ENCODE measurements around the gene GHRHR.

DNA sequence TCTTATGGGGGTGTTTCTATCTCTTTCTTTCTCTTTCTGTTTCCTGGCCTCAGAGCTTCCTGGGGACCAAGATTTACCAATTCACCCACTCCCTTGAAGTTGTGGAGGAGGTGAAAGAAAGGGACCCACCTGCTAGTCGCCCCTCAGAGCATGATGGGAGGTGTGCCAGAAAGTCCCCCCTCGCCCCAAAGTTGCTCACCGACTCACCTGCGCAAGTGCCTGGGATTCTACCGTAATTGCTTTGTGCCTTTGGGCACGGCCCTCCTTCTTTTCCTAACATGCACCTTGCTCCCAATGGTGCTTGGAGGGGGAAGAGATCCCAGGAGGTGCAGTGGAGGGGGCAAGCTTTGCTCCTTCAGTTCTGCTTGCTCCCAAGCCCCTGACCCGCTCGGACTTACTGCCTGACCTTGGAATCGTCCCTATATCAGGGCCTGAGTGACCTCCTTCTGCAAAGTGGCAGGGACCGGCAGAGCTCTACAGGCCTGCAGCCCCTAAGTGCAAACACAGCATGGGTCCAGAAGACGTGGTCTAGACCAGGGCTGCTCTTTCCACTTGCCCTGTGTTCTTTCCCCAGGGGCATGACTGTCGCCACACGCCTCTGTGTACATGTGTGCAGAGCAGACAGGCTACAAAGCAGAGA, 39.9 kb upstream of the GHRHR start:
- no peak for TF ChIP-seq CTCF (IDR thresholded peaks at IDR 0.05; ENCODE audit: borderline replicate concordance, extremely low read depth, low read length, poor library complexity, severe bottlenecking)
- no peak for TF ChIP-seq EZH2 (IDR thresholded peaks at IDR 0.05; ENCODE audit: borderline replicate concordance, low read depth, low read length, severe bottlenecking)
